ENCODE results near the gene C18orf54.
"Not testable (repeated sequence)": the region's sequence is repeated elsewhere in the genome, so short reads cannot be mapped to it uniquely, and the experiment has no call there.

The C18orf54 gene

GRCh38 chr18:54357660-54358494 lies at the start of gene C18orf54, which contains the start of gene STARD6:
Gene C18orf54 (plus strand): TSS chr18:54357906. CDS start chr18:54360573, 2,667 bp downstream.
Gene STARD6 (minus strand): TSS chr18:54357858. CDS start chr18:54354573, 3,285 bp downstream.
- H3K36me3 ChIP-seq (ENCODE audit: insufficient read depth, low read length): peaks cover 8% of the 10 kb centered on the region; the same call in 1 of the 2 replicates
- peaks cover 23% of the 10 kb centered on the region for H3K4me1 ChIP-seq (ENCODE audit: insufficient read depth, low read length, severe bottlenecking)
- H3K79me2 ChIP-seq (ENCODE audit: insufficient read depth, low read length): 0 out of 2 replicates have a peak, but pooled peaks cover 10% of the 10 kb centered on the region
- peak within 1 kb of the TSS; percentile 66 for H2AFZ ChIP-seq (ENCODE audit: low read length)
- peak within 1 kb of the TSS; percentile 39 for H3K27ac ChIP-seq (ENCODE audit: low read depth, low read length, poor library complexity, severe bottlenecking)
- no peaks in the 10 kb centered on the region for H3K9me3 ChIP-seq (ENCODE audit: low read length)
- H3K9ac ChIP-seq (ENCODE audit: low read length): peak within 1 kb of the TSS; percentile 78
- no peaks in the 10 kb centered on the region for H3F3A ChIP-seq (ENCODE audit: insufficient read depth, low read length)
- no peaks in the 10 kb centered on the region for H4K20me1 ChIP-seq (ENCODE audit: insufficient read depth, low read length)
- peak within 1 kb of the TSS; percentile 71 for H3K4me3 ChIP-seq (ENCODE audit: low read depth, low read length, poor library complexity, severe bottlenecking)
- H3K4me2 ChIP-seq (ENCODE audit: low read length): peak within 1 kb of the TSS; percentile 90
- H3K27me3 ChIP-seq (ENCODE audit: insufficient read depth, low read length): no peaks in the 10 kb centered on the region
- TF ChIP-seq CTCF (IDR thresholded peaks at IDR 0.05; ENCODE audit: low read length) (peak; percentile 73), EZH2 (IDR thresholded peaks at IDR 0.05; ENCODE audit: borderline replicate concordance, low read length) (no peak)
- H3K9me2 ChIP-seq (ENCODE audit: low read depth, low read length): no peaks in the 10 kb centered on the region

- H3K9me3 ChIP-seq (ENCODE audit: low read length); H3K4me2 ChIP-seq (ENCODE audit: low read length); H3K9me2 ChIP-seq (ENCODE audit: low read depth, low read length); H3K4me3 ChIP-seq (ENCODE audit: low read depth, low read length, poor library complexity, severe bottlenecking); H4K20me1 ChIP-seq (ENCODE audit: insufficient read depth, low read length); H3K36me3 ChIP-seq (ENCODE audit: insufficient read depth, low read length); H3K9ac ChIP-seq (ENCODE audit: low read length); H2AFZ ChIP-seq (ENCODE audit: low read length); H3K27ac ChIP-seq (ENCODE audit: low read depth, low read length, poor library complexity, severe bottlenecking); H3K4me1 ChIP-seq (ENCODE audit: insufficient read depth, low read length, severe bottlenecking); H3K79me2 ChIP-seq (ENCODE audit: insufficient read depth, low read length); H3K27me3 ChIP-seq (ENCODE audit: insufficient read depth, low read length); H3F3A ChIP-seq (ENCODE audit: insufficient read depth, low read length): not testable (repeated sequence)
These were observed 48.1 kb upstream of the C18orf54 start for GRCh38 chr18:54309564-54309963.

GRCh38 chr18:54316071-54316820 lies 41.5 kb upstream of the C18orf54 start:
- H4K20me1 ChIP-seq (ENCODE audit: insufficient read depth, low read length): no peaks in the 10 kb centered on the region
- TF ChIP-seq EZH2 (IDR thresholded peaks at IDR 0.05; ENCODE audit: borderline replicate concordance, low read length): no peak
- TF ChIP-seq CTCF (IDR thresholded peaks at IDR 0.05; ENCODE audit: low read length): no peak
- no peaks in the 10 kb centered on the region for H3K79me2 ChIP-seq (ENCODE audit: insufficient read depth, low read length)
- H3K36me3 ChIP-seq (ENCODE audit: insufficient read depth, low read length): no peaks in the 10 kb centered on the region
- H3F3A ChIP-seq (ENCODE audit: insufficient read depth, low read length): no peaks in the 10 kb centered on the region
- H3K9me2 ChIP-seq (ENCODE audit: low read depth, low read length): no peaks in the 10 kb centered on the region
- no peak overlapping the region for H3K4me3 ChIP-seq (ENCODE audit: low read depth, low read length, poor library complexity, severe bottlenecking)
- H3K4me2 ChIP-seq (ENCODE audit: low read length): no peak overlapping the region
- H3K4me1 ChIP-seq (ENCODE audit: insufficient read depth, low read length, severe bottlenecking): no peaks in the 10 kb centered on the region
- H3K9ac ChIP-seq (ENCODE audit: low read length): no peak overlapping the region
- no peak overlapping the region for H2AFZ ChIP-seq (ENCODE audit: low read length)
- H3K27ac ChIP-seq (ENCODE audit: low read depth, low read length, poor library complexity, severe bottlenecking): no peak overlapping the region
- no peaks in the 10 kb centered on the region for H3K9me3 ChIP-seq (ENCODE audit: low read length)
- no peaks in the 10 kb centered on the region for H3K27me3 ChIP-seq (ENCODE audit: insufficient read depth, low read length)

Data from OCI-LY1 (cell line).